WI38 (cell line): ENCODE results near the gene NT5E.

Experiments
- H3K4me3 ChIP-seq: 2 replicates; pipeline ENCODE4 v1.5.1; 2011; ENCODE audit warnings: low read depth, mild to moderate bottlenecking, control low read depth, low read length
- TF ChIP-seq, protein P1 (sequence below): IDR thresholded peaks from 2 replicates; pipeline ENCODE4 v1.5.1; 2012; ENCODE audit warnings: low read depth, mild to moderate bottlenecking, control low read depth, low read length

NT5E gene

DNA sequence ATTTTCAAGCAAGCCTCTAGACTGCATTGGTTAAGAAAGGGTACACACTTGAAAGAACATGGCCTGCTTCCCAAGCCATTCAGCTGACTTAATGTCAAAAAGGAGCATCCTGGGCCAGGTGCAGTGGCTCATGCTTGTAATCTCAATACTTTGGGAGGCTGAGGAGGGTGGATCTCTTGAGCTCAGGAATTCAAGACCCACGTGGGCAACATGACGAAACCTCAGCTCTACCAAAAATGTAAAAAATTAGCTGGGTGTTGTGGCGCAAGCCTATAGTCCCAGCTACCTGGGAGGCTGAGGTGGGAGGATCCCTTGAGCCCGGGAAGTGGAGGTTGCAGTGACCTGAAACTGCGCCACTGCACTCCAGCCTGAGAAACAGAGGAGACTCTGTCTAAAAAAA is 26.9 kb upstream of the NT5E start:
- H3K4me3 ChIP-seq: no peak overlapping the region
- TF ChIP-seq, protein P1, sequence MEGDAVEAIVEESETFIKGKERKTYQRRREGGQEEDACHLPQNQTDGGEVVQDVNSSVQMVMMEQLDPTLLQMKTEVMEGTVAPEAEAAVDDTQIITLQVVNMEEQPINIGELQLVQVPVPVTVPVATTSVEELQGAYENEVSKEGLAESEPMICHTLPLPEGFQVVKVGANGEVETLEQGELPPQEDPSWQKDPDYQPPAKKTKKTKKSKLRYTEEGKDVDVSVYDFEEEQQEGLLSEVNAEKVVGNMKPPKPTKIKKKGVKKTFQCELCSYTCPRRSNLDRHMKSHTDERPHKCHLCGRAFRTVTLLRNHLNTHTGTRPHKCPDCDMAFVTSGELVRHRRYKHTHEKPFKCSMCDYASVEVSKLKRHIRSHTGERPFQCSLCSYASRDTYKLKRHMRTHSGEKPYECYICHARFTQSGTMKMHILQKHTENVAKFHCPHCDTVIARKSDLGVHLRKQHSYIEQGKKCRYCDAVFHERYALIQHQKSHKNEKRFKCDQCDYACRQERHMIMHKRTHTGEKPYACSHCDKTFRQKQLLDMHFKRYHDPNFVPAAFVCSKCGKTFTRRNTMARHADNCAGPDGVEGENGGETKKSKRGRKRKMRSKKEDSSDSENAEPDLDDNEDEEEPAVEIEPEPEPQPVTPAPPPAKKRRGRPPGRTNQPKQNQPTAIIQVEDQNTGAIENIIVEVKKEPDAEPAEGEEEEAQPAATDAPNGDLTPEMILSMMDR: no peak

DNA sequence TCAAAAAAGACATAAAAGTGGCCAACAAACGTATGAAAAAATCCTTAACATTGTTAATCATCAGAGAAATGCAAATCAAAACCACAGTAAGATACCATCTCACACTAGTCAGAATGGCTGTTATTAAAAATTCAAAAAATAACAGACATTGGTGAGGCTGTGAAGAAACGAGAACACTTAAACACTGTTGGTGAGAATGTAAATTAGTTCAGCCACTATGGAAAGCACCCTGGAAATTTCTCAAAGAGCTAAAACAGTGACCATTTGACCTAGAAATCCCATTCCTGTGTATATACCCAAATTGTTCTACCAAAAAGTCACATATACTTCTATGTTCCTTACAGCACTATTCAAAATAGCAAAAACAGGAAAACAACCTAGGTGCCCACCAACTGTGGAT is 24.9 kb upstream of the NT5E start:
- TF ChIP-seq, protein P1: no peak
- no peak overlapping the region for H3K4me3 ChIP-seq

DNA sequence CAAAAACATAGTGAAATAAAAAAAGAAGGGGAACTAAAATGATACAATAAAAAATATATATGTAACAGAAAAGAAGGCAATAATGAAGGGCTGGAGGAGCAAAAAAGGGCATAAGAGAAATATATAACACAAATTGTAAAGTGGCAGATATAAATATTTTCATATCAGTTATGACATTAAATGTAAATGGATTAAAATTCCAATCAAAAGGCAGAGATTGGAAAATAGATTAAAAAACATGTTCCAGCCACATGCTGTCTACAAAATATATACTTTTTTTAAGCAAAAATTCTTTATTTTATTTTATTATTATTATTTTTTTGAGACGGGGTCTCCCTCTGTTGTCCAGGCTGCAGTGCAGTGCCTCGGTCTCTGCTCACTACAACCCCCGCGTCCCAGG is 23.9 kb upstream of the NT5E start:
- TF ChIP-seq, protein P1: no peak
- H3K4me3 ChIP-seq: no peak overlapping the region

DNA sequence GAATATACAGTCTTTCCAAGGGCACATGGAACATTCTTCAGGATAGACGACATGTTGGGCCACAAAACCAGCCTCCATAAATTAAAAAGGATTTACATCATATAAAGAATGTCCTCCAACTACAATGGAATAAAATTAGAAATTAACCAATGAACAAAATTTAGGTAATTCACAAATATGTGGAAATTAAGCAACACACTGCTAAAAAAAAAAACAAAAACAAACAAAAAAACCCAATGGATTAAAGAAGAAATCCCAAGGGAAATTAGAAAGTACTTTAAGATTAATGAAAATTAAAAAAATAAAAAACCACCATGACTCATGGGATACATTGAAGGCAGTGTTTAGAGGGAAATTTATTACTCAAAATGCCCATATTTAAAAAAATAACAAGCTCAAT is 21.4 kb upstream of the NT5E start:
- no peak overlapping the region for H3K4me3 ChIP-seq
- TF ChIP-seq, protein P1: no peak

DNA sequence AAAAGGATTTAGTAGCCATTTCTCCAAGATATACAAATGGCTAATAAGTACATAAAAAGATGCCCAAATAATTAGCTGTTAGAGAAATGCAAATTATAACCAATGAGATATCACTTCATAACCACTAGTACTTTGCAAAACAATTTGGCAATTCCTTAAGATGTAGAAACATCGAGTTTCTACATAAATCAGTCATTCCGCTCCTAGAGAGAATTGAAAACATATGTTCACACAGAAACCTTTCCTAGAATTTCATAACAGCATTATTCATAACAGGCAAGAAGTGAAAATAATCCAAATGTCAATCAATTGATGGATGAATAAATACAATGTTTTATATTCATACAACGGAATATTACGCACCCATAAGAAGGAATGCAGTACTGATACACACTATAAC is 20.5 kb upstream of the NT5E start:
- TF ChIP-seq, protein P1: no peak
- no peak overlapping the region for H3K4me3 ChIP-seq

DNA sequence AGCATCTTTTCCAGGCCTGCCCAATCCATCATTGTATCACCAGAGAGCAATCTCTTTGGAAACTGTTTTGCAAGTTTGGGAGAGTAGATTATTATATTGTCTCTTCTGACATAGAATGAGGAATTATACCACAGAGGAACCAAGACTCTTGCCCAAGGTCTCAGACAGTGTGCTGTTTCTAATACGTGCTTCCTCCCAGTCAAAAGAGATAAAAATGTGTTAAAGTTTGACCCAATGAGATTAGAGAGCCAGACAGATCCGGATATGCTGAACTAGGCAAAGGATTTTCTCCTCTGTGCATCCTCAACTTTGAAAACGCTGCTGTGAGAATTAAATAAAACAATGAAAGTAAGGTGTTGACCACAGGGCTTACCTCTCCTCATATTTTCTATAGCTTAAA is 18.6 kb upstream of the NT5E start:
- TF ChIP-seq, protein P1: no peak
- no peak overlapping the region for H3K4me3 ChIP-seq

DNA sequence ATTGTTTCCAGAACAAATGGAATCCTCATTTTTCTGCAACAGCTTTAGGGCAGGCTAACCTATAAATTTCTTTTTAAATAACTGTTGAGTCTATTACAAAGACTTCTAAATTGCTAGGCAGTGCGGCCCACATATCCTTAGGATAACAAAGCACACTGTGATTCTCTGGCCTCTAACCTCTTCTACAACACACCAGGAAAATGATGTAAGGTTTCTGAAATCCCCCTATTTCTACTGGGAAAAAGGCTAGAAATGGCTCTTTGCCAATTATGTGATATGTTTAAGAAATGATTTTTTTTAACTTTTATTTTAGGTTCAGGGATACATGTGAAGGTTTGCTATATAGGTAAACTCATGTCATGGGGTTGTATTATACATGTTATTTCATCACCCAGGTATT is 17.3 kb upstream of the NT5E start:
- TF ChIP-seq, protein P1: no peak
- no peak overlapping the region for H3K4me3 ChIP-seq

DNA sequence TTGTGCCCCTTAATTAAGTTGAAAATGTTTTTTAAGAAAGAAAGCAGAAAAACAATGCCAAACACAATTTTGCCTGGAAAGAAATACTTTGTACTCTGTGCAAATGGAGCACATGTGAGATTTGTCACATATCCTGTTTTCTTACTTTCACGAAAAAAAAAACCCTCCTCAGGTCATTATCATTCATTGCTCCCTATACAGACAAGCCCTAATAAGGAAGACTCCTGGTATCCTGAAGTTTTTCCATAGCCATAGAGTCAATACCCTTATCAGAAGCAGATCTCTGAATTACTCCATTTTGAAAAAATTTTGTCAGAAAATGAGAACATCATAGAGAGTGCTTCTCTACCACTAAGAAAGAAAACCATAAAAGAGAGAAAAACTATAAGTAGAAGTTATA is 14.0 kb upstream of the NT5E start:
- TF ChIP-seq, protein P1: no peak
- H3K4me3 ChIP-seq: no peak overlapping the region
